Eye (tissue), 1 donor: ENCODE results near the gene PODNL1.

ENCODE experiments used
- DNase-seq: peaks from one replicate; pipeline ENCODE4 v3.0.0-alpha.2; 2015

Gene PODNL1

GRCh38 chr19:13956365-13956744 is 18.1 kb upstream of the PODNL1 start:
- no peak for DNase-seq

GRCh38 chr19:13955662-13956364 is 17.6 kb upstream of the PODNL1 start:
- DNase-seq, result no peak

GRCh38 chr19:13954185-13954584 is 16.0 kb upstream of the PODNL1 start:
- DNase-seq, result no peak

DNA sequence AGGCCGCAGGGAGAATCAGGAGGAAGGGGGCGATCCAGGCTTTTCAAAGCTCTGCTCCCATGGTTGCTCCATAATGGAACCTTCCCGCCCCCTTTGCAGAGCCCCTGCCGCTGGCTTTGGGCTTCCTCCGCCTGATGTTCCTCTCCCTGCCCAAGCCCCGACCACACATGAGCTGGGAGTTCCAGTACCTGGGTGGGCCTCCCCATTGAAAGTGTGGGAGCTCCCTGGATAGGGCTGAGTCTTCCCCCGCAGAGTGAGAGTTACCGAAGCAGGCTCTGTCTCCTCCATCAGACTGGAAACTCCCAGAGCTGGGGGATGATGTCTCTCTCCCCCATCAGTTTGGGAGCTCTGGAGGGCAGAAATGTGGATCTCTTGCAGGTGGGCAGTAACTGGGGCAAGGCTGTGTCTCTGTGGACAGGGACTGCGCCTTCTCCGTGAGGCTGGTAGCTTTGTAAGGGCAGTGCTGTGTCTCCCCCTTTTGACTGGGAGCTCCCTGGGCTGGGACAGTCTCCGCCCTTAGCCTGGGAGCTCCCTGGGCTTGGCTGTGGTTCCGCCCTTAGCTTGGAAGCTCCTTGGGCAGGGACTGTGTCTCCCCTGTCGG is 14.8 kb upstream of the PODNL1 start:
- peak; percentile 63 for DNase-seq

DNA sequence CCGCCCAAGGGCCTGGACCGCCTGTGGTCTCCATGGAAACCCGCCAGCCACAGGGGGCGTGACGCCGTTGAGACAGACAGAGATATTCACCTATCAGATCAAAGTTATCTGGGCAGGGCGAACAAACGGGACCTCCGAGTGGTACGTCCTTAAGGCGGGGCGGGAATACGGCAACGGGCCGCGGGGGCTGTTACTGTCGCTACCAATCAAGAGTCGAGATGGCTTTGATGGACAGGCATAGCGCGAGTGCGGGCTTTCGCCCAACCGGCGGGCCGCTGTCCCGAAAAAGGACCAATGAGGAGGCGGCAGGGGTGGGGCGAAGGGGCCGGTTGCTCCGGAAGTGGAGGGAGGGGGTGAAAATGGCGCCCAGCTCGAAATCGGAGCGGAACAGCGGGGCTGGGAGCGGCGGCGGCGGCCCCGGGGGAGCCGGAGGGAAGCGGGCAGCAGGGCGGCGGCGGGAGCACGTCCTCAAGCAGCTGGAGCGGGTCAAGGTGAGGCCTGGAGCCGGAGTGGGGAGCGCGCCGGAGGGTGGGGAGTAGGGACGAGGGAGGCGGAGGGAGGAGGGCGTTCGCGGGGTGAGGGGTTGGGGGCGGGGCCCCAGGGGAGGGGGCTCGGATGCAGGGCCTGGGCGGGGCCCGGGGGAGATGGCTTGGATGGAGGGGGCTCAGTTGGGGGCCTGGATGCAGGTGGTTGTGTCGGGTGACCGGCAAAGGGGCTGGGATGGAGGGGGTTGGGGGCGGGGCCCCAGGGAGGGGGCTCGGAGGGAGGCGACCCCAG is 14.1 kb upstream of the PODNL1 start, which contains the start of gene DCAF15:
Gene DCAF15, plus strand, starts transcription at position 356 of the 777 bp plus-strand sequence. Its CDS starts 4 bp downstream, at position 360.
- DNase-seq, result peak; percentile 100

DNA sequence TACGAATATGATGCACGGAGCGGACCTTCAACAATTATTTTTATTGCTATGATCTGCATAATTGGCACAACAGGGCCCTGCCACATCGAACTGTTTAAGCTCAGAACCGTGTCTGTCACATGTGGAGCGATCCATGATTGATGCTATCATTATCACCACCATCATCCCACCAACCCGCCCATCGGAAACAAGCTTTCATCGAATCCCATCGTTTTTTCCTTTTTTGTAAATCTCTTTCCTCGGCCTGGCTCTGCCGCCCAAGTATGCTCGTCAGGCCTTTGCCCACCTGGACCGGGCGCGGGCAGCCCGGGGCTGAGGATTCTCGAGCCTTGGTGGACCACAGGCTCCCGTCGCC is 13.6 kb upstream of the PODNL1 start:
- DNase-seq, result no peak

- DNase-seq, result no peak
Observed at GRCh38 chr19:13951043-13951442, 12.8 kb upstream of the PODNL1 start.

DNA sequence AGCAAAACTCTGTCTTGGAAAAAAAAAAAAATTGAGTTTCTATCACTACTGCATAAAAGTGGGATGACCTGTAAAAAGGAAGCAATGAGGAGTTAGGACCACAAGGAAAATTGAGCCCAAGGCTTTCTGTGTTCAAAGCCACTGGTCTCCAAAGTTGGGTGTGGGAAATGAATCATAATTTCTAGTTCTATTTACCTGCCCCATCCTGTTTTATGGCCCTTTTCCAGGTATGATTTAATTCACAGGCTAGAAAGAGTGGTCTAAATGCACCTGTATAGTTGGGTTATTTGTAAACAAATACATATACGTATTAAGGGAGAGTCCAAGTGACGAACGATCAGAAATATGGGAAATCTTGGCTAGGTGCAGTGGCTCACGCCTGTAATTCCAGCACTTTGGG is 8.2 kb upstream of the PODNL1 start:
- no peak for DNase-seq

DNA sequence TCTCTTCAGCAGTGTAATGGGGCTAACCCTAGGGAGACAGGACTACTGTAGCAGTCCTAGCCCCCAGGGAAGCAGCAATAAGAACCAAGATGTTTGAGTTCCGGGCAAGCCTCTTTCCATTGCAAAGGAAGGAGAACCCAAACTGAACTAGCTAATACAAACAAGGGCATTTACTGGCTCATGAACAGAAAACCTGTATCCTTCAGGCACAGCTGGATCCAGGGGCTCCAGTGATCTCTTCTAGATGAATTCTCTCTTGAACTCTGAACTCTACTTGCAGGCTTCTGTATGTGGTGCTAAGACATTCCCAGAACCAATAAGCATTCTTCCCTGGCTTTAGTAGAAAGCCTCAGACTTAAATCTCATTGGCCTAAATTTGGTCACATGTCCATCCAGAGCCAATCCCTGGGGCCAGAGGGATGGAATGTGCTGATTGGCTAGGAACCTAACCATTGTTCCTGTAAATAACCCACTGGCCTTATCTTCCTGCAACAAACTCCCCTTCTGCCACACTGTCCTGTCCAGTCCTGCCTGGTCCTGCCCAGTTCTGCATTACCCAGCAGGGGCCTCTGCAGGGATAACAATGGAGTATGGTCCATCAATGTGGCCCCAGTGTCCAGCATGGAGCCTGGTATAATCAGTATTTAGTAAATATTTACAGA is 3.9 kb upstream of the PODNL1 start:
- DNase-seq, result no peak

GRCh38 chr19:13937479-13938300 is 527 bp downstream of the PODNL1 start:
- DNase-seq, result peak; percentile 34

DNA sequence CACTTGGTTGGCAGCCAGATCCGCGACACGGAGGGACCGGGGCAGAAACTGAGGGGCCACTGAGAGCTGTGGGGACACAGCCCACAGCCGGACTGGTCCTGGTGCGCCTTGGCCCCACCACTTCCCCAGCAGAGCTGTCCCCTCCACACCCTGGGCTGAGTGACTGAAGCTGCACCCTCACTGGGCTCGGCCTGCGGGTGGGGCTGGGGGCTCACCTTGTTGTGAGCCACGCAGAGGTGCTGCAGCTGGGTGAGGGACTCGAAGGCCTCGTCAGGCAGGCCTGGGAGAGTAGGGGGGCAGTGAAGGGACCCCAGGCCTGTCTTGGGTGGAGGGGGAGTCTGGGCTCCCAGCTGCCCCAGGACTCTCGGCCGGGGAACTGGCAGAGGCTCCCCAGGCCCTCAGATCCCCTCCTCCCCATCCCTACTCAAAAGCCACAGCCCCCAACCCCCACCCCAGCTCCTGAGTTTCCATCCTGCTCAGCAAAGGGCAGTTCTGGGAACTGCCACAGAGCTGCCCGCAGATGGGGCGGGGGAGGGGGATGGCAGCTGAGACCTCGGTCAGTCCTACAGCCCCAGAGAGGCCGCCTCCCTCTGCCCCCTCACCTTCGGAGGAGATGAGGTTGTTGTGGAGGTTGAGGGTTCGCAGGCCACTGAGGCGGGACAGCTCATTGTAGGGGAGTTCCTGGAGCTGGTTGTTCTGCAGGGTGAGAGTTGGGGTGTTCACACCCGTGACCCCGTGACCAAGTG is 2.3 kb downstream of the PODNL1 start:
- peak; percentile 41 for DNase-seq

DNA sequence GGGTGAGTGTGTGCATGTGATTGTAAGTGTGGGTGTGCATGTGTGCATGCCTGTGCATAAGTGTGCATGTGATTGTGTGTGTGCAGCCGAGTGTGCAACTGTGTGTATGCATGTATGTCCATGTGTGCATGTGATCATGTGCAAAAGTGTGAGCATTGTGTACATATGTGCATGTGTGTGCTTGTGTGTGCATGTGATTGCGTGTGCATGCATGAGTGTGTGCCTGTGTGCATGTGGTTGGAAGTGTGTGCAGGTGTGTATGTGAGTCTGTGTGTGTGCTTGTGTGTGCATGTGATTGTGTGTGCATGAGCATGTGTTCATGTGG is 3.5 kb downstream of the PODNL1 start:
- DNase-seq, result no peak

GRCh38 chr19:13932911-13933393 is 5.3 kb downstream of the PODNL1 start:
- no peak for DNase-seq

DNA sequence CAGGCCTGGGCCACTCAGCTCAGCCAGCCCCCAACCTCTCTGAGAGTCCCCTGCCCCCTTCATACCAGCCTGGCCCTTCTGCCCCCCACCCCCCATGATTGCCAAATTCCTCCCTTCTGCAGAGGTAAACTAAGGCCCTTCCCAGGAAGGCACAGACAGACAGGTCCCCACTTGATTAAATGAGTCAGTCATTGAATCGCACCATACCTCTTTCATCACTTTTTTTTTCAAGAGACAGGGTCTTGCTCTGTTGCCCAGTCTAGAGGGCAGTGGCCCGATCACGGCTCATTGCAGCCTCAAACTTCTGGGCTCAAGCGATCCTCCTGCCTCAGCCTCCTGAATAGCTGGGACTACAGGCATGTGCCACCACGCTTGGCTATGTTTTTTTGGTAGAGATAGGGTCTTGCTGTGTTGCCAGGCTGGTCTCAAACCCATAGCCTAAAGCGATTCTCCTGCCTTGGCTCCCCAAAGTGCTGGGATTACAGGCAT is 6.0 kb downstream of the PODNL1 start:
- DNase-seq, result no peak

DNA sequence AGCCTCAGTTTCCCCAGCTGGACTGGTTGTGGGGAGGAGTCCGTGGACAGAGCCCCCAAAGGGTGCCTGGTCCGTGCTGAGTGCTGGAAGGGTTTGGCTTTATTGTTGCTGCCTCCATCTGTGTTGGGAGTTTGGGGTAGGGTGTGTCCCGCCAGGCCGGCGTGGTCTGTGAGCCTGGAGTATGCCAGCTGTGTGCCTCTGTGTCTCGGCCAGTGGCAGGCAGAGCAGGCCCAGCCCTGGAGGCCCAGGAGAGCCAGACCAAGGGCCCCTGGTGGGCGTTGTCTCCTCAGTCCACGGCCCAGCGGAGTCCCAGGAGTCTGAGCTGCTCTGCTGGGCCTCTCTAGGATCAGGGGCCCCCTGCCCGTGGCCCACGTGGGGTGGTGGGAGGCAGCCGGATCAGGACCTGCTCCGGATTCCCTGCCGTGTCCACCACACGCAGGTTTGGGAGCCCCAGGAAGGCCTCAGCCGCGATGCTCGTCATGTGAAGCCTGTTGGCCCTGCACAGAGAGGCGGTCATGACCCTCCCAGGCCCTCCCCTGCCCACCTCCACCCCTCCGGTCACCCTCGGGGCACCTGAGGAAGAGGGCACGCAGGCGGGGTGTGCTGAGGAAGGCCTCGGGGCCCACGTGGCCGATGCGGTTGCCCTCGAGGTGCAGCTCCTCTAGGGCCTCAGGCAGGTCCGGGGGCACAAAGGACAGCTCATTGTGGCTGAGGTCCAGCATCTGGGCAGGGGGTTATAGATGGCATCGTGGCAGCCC is 6.6 kb downstream of the PODNL1 start:
- no peak for DNase-seq

DNA sequence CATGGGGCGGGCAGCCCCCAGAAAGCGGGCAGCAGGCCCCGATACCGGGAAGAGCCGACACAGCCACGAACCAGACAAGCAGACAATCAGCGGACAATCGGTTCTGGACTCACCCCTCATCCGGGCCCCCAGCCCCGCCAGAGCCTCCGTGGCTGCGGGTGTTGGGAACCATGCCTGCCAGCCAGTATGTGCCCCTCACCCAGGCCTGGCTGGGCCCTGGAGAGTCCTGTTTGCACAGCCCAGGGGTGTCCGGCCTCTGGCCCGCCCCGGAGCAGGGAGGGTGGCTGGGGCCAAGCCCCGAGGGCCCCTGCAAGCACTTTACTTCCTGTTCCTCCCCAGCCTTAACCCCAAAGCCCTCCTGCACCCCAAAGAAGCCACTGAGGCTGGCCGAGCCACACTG is 7.8 kb downstream of the PODNL1 start:
- no peak for DNase-seq

- no peak for DNase-seq
Observed at GRCh38 chr19:13929956-13930355, 8.3 kb downstream of the PODNL1 start.

- DNase-seq, result no peak
Observed at GRCh38 chr19:13929340-13929739, 8.9 kb downstream of the PODNL1 start.

DNA sequence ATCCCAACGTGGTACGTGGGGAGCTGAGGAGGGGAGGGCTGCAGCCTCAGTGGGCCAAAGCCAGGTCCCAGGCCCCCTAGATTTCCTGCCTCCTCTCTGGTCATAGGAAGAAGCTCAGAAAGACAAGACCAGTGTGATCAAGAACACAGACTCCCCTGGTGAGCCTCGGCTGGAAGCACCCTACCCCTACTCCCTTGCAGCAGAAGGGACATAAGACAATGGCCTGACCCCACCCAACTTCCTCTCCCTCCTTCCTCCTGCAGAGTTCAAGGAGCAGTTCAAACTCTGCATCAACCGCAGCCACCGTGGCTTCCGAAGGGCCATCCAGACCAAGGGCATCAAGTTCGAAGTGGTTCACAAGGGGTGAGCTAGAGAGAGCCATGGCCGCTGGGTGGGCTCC is 11.5 kb downstream of the PODNL1 start:
- no peak for DNase-seq

DNA sequence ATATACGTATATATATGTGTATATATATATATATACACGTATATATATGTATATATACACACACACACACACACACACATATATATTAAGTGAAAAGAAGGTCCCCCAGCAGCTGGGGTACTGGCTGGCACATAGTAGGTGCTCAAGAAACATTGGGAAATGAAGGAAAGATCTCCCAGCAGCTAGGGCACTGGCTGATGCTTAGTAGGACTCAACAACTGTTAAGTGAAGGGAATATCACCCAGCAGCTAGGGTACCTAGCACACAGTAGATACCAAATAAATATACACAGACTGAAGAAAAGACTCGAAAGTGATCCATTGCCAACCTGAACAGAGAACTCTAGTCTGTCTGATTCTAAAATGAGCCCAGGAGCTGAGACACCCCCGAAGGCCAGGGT is 12.2 kb downstream of the PODNL1 start:
- DNase-seq, result no peak
